Right atrium auricular region (tissue), 2 donors: Measurements from ENCODE around the gene TRIM29. TPM values are rescaled to one million over a fixed set of nuclear protein-coding genes. Genes with fewer than 3 reads are reported as not detected.

Experiments used
- DNase-seq: peaks from one replicate; pipeline ENCODE4 v3.0.0-alpha.2; 2019; ENCODE audit warnings: low spot score
- H3K27ac ChIP-seq, 2 donors: fragments of 200-600 bp; sonication (generic); 1 replicate in 1 of 2; 2 replicates in 1 of 2; pipeline ENCODE4 v1.5.1; 2016 to 2019
- H3K27me3 ChIP-seq, 2 donors: fragments of 200-600 bp; sonication (generic); one replicate each; pipeline versions ENCODE4 v1.5.1 to v1.6.0; 2017 to 2019
- H3K36me3 ChIP-seq: fragments of 200-600 bp; sonication (generic); one replicate; pipeline ENCODE4 v1.5.1; 2016
- H3K4me1 ChIP-seq, 2 donors: fragments of 200-600 bp; sonication (generic); one replicate each; pipeline versions ENCODE4 v1.5.1 to v1.6.0; 2017 to 2019
- H3K4me3 ChIP-seq, 2 donors: fragments of 200-600 bp; sonication (generic); 1 replicate in 1 of 2; 2 replicates in 1 of 2; pipeline ENCODE4 v1.5.1; 2017 to 2019; ENCODE audit warnings: mild to moderate bottlenecking in 1 of 2, moderate library complexity in 1 of 2
- H3K9me3 ChIP-seq, 2 donors: fragments of 200-600 bp; sonication (generic); one replicate each; pipeline ENCODE4 v1.5.1; 2019
- total RNA-seq, 2 donors: library from RNA; depleted of rRNA; stranded (reverse); fragments of >200 nt; gene quantifications; one replicate each; pipeline ENCODE4 v1.1.0, GENCODE V29; 2016
- TF ChIP-seq, protein P1 (sequence below), 2 donors: fragments of 200-600 bp; sonication (generic); IDR thresholded peaks; one replicate each; pipeline ENCODE4 v1.5.1; 2019; ENCODE audit warnings: antibody characterized with exemption in 2 of 2

The TRIM29 gene
- total RNA-seq, 2 donors from 2014 or later: 0.85 to 2.7 TPM

DNA sequence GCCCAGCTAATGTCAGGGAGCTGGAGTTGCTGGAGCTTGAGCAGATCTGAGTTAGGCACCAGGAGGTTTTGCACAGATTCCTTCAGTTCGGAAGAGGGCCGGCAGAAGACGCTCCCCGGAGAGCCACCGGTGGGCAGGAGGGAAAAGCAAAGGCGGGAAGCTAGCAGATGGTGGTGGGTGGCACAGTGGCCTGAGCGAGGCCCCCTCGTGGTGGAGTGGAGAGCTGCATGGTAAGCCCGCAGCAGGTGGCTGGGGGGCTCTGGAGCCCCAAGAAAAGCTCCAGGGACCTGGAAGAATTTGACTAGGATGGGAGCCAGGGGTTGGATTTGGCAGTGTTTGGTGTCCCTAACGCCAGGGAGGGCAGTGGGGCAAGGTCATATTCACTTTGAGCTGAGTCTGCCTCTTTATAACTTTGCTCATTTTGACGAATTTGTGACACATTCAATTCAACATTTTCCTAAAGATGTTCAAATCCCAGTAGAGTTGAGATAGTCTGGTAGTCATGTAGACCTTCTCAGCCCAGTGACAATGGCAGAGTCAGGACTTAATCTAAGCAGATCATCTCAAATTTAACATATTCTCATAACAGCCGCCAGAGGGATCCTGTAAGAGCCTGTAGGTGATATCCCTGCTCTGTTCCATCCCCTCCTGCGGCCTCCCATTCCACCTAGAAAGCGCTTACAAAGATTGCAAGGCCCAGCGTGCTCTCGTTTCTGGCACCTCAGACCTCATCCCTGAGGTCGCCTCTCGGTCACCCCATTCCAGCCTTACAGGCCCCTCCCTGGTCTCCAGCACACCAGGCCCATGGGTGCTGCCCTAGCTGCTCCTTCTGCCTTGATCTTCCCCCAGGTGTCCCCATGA, 57.9 kb downstream of the TRIM29 start:
- no peaks in the 10 kb centered on the region for H3K36me3 ChIP-seq
- H3K4me1 ChIP-seq: no peaks in the 10 kb centered on the region
- no peaks in the 10 kb centered on the region for H3K27me3 ChIP-seq
- TF ChIP-seq, protein P1, sequence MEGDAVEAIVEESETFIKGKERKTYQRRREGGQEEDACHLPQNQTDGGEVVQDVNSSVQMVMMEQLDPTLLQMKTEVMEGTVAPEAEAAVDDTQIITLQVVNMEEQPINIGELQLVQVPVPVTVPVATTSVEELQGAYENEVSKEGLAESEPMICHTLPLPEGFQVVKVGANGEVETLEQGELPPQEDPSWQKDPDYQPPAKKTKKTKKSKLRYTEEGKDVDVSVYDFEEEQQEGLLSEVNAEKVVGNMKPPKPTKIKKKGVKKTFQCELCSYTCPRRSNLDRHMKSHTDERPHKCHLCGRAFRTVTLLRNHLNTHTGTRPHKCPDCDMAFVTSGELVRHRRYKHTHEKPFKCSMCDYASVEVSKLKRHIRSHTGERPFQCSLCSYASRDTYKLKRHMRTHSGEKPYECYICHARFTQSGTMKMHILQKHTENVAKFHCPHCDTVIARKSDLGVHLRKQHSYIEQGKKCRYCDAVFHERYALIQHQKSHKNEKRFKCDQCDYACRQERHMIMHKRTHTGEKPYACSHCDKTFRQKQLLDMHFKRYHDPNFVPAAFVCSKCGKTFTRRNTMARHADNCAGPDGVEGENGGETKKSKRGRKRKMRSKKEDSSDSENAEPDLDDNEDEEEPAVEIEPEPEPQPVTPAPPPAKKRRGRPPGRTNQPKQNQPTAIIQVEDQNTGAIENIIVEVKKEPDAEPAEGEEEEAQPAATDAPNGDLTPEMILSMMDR (IDR thresholded peaks at IDR 0.05): peak; percentile 33 to 76
- H3K4me3 ChIP-seq: no peak overlapping the region
- no peaks in the 10 kb centered on the region for H3K9me3 ChIP-seq
- no peak for DNase-seq
- H3K27ac ChIP-seq: no peak overlapping the region

DNA sequence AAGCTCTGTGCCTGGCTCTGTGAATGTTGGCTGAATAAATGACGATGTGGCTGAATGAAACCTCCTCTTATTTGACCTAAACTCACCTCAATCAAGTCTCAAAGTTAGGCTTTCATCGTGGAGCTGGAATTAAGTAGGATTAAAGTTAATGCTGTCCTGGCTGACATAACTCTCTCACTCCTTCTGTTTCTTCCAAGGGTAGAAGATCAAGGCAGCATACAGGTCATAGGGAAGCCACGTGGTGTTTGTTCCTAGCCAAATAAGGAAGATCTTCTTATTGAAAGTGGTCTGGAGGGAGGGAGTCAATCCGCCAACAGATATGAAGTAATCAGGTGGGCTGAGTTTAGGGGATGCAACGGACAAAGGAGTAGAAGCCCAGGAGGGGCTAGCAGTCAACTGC, 59.5 kb downstream of the TRIM29 start:
- no peaks in the 10 kb centered on the region for H3K4me1 ChIP-seq
- no peak for DNase-seq
- no peak overlapping the region for H3K4me3 ChIP-seq
- H3K9me3 ChIP-seq: no peaks in the 10 kb centered on the region
- H3K27ac ChIP-seq: no peak overlapping the region
- TF ChIP-seq, protein P1 (IDR thresholded peaks at IDR 0.05): no peak
- H3K27me3 ChIP-seq: no peaks in the 10 kb centered on the region
- no peaks in the 10 kb centered on the region for H3K36me3 ChIP-seq

DNA sequence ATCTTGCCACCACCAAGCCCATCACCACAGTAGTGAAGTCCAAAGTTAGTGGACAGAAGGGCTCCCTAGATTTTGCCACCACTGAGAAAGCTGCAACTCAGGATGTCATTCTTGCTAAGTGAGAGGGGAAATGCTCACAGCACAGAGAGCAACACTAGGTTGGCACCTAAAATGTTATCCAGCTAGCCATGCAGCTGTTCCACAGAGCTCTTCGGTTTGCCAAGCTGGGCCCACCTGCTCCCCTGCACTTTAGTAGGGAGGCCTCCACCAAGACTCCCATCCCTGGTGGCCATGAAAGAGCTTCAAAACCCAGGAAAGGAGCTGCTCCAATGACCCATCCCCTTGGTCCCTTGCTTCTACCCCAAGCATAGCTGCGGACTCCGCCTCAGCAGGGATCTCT, 63.8 kb downstream of the TRIM29 start:
- Histone ChIP-seq H3K27me3 (no peaks in the 10 kb centered on the region), H3K9me3 (no peaks in the 10 kb centered on the region), H3K4me1 (no peaks in the 10 kb centered on the region), H3K4me3 (no peak overlapping the region), H3K36me3 (no peaks in the 10 kb centered on the region), H3K27ac (no peak overlapping the region)
- DNase-seq: no peak
- TF ChIP-seq, protein P1 (IDR thresholded peaks at IDR 0.05): no peak

DNA sequence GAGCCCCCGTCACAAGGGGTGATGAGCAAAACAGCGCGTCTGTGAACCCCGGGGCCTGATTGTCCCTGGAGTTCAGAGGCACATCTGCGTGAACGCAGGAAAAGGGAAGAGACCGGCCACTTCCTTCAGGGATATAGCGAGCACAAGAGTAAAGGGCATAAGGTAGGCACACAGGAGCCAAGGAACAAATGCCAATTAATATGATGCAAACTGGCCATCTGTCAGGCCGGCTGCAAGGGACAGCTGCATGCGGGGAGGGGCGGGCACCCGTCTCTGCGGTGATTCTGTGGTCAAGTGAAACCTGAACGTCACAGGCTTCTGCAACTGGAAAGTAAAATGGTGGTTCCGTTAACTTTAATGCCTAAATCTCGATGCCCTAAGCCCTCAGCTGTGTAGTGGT, 64.7 kb downstream of the TRIM29 start:
- Histone ChIP-seq H3K4me3 (no peak overlapping the region), H3K4me1 (no peaks in the 10 kb centered on the region), H3K9me3 (no peaks in the 10 kb centered on the region), H3K27me3 (no peaks in the 10 kb centered on the region), H3K36me3 (no peaks in the 10 kb centered on the region), H3K27ac (no peak overlapping the region)
- no peak for DNase-seq
- TF ChIP-seq, protein P1 (IDR thresholded peaks at IDR 0.05): no peak

DNA sequence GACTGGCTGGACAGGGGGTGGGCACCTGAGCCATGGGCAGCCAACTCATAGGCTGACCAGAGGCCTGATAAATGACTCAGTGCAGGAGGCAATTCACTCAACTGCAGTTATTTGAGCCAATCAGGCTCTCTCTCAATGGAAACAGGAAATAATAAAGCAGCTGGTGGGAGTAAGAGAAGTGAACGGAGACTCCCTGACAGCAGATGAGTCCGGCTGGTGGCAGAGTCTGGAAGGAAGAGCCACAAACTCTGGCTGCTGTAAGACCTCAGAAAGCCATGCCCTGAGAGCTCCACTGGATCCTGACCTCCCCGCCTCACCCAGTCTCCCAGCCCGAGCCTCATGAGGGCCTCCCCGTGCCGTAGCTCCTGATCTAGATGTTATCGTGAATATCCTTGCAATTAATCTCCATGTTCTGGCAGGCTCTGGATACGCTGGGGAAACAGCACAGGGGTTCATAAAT, 69.8 kb downstream of the TRIM29 start:
- no peaks in the 10 kb centered on the region for H3K27me3 ChIP-seq
- no peaks in the 10 kb centered on the region for H3K9me3 ChIP-seq
- DNase-seq: no peak
- no peak overlapping the region for H3K27ac ChIP-seq
- TF ChIP-seq, protein P1 (IDR thresholded peaks at IDR 0.05): no peak
- H3K36me3 ChIP-seq: no peaks in the 10 kb centered on the region
- H3K4me3 ChIP-seq: no peak overlapping the region
- H3K4me1 ChIP-seq: no peaks in the 10 kb centered on the region
